GM06990 (cell line): ENCODE measurements around the gene DDX54.

Experiments used
- DNase-seq: peaks from one replicate; pipeline ENCODE4 v3.0.0-alpha.2; 2011; ENCODE audit not compliant: insufficient read length; ENCODE audit errors: extremely low read depth
- H3K27me3 ChIP-seq: replicated peaks from 2 replicates; pipeline ENCODE4 v1.6.0; 2011; ENCODE audit warnings: low read length; ENCODE audit not compliant: control insufficient read depth, insufficient read depth
- H3K36me3 ChIP-seq: 2 replicates; pipeline ENCODE4 v1.5.1; 2011; ENCODE audit warnings: low read length; ENCODE audit not compliant: control insufficient read depth, insufficient read depth
- H3K4me3 ChIP-seq: replicated peaks from 2 replicates; pipeline ENCODE4 v1.5.1; 2011; ENCODE audit warnings: low read depth, mild to moderate bottlenecking, control low read depth, low read length
- TF ChIP-seq, protein P1 (sequence below): IDR thresholded peaks from 2 replicates; pipeline ENCODE4 v1.5.1; 2011; ENCODE audit warnings: low read length, control low read depth, mild to moderate bottlenecking, inconsistent platforms; ENCODE audit not compliant: insufficient read depth, poor library complexity, severe bottlenecking

DDX54 gene

DNA sequence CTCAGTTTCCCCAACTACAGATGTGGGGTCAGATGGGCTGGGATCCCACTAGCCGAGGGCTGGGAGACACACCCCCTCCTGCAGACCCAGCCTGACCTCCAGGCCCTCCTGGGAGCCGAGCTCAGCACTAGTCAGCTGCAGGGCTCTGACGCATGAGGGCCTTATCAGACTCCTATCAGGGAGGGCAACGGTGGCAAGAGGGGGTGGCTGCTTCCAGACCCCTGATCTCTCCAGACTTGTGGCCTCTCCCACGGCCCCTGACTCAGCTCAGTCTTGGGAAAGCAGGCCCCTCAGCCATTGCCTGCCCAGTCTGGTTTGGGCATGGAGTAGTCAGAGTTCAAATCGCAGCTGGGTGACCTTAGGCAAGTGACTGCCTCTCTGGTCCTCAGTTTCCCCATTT, 52.2 kb downstream of the DDX54 start:
- H3K36me3 ChIP-seq, result no peaks in the 10 kb centered on the region

DNA sequence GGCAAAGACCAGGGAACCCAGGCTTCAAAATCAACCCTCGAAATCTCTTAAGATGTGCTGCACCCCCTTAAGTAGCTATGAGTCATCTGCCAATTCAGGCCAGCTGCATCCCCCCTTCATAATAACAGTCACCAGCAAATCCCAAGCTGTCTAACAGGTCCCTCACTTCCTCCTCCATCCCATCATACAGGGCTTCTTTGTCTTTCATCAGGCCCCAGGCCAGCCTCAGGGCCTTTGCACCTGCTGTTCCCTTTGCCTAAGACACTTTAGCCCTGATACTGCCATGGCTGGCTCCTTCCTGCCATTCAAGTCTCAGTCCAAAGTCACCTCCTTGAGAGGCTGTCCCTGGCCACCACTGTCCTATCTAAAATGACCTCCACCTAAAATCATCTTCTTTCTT, 53.7 kb downstream of the DDX54 start:
- Histone ChIP-seq H3K36me3 (no peaks in the 10 kb centered on the region), H3K4me3 (no peak overlapping the region), H3K27me3 (peaks cover 3% of the 10 kb centered on the region)
- no peak for DNase-seq
- TF ChIP-seq, protein P1, sequence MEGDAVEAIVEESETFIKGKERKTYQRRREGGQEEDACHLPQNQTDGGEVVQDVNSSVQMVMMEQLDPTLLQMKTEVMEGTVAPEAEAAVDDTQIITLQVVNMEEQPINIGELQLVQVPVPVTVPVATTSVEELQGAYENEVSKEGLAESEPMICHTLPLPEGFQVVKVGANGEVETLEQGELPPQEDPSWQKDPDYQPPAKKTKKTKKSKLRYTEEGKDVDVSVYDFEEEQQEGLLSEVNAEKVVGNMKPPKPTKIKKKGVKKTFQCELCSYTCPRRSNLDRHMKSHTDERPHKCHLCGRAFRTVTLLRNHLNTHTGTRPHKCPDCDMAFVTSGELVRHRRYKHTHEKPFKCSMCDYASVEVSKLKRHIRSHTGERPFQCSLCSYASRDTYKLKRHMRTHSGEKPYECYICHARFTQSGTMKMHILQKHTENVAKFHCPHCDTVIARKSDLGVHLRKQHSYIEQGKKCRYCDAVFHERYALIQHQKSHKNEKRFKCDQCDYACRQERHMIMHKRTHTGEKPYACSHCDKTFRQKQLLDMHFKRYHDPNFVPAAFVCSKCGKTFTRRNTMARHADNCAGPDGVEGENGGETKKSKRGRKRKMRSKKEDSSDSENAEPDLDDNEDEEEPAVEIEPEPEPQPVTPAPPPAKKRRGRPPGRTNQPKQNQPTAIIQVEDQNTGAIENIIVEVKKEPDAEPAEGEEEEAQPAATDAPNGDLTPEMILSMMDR, result no peak

More for the DNA sequence above, 52.2 kb downstream of the DDX54 start:
- H3K4me3 ChIP-seq, result no peak overlapping the region
- H3K27me3 ChIP-seq, result peaks cover 1% of the 10 kb centered on the region; the same call in 1 of the 2 replicates
- no peak for DNase-seq
- TF ChIP-seq, protein P1, result no peak

DNA sequence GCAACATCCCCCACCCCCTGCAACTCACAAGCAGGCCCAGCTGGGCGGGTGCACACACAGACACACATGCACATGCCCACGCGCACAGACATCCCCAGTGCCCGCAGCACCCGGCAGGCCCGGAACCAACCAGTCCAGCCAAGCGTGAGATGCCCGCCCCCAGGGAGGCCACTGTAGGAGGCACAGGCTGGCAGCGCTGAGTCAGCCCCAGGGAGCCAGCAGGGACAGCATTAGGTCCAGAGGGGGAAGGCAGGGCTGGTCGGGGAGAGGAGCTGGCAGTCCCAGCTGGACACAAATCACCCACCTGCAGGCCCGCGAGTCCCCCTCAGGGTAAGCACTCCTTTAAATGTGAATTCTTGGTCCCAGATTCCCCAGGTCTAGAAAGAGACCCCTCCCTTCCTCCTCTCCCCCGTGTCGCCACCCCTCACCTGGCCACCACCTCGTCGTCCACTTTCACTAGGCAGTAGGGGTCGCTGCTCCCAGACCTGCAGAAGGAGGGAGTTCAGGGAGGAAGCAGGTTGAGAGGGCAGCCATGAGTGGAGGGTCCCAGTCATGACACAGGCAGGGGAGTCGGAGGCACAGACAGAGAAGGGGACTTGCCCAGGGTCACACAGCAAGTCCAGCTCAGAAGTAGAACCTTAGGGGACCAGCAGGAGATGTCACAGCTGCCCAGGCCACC, 54.7 kb downstream of the DDX54 start:
- TF ChIP-seq, protein P1, result peak; percentile 41
- Histone ChIP-seq H3K27me3 (peaks cover 3% of the 10 kb centered on the region), H3K4me3 (no peak overlapping the region), H3K36me3 (no peaks in the 10 kb centered on the region)
- no peak for DNase-seq

DNA sequence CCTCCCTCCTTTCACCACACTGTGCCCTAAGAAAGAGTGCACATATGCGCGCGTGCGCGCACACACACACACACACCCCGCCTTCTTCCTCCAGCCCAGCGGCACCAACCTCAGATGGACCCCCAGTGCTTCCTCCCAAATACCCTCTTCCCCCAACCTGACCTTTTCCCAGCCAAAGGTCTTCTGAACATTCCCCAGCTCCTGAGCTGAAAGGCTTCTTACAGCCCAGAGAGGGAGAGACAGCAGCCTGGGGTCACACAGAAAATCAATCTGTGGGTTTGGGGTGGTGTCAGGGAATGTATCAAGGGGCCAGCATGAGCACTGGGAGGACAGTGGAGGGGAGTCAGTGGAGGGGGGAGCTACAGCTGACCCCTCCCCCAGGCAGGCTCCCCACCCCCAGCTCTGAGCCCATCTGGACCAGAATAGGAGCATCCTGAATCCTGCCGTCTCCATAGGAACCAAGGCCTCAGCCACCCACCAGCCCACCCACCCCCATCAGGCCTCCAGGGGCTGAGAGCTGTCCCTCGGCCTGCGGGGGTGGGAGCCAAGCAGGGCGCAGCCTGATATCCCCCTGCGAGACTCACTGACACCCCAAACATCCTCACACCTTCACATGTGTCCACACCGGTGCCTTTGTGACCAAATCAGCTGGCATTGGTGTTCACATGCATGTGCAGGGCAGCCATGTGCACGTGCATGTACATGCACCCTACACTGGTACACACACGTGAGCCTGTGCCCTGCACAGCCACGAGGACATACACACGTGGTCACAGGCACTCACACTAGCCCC, 55.4 kb downstream of the DDX54 start:
- no peak for DNase-seq
- Histone ChIP-seq H3K4me3 (no peak overlapping the region), H3K36me3 (no peaks in the 10 kb centered on the region), H3K27me3 (peaks cover 3% of the 10 kb centered on the region)
- TF ChIP-seq, protein P1, result no peak

DNA sequence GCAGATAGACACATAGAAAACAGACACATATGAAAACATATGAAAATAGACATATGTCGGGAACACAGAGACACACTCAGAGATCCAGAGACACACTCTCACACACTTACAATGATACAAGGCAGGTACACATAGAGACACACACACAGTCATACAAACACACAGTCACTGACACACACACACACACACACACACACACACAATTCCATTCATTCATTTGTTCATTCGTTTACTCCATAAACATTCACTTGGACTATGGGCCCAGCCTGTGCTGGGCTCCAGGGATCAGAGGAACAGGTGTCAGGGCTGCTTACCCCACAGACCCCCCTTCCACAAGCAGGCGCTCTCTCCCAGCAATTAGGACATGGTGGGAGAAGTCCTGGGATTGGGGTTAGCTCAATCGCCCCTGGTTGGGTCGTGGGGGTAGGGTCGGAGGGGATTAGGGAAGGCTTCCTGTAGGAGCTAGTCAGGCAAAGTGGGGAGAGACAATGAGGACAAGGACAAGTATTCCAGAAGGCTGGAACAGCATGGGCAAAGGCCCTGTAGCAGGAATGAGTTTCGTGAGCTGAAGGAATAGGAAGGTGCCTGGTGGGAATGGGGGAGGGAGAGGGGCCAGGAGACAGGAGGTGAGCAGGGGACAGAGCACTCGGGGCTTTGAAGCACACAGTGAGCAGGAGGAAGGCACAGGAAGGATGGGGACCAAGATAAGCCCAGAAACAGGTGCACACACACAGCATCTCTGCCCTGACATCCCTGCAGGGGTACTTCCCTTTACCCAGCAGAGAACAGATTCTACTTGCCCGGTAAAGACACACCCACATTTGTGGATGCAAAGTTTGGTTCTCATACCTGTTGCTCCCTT, 56.2 kb downstream of the DDX54 start:
- peaks cover 3% of the 10 kb centered on the region for H3K27me3 ChIP-seq
- no peak overlapping the region for H3K4me3 ChIP-seq
- TF ChIP-seq, protein P1, result no peak
- DNase-seq, result no peak
- H3K36me3 ChIP-seq, result no peaks in the 10 kb centered on the region
